IPS-NIHi7 (cell line): ENCODE measurements around the gene ZSWIM3.
A peak's percentile ranks its signal among the peaks of the same experiment; 100 is the strongest.
"Not testable (repeated sequence)": the region's sequence is repeated elsewhere in the genome, so short reads cannot be mapped to it uniquely, and the experiment has no call there.

ENCODE experiments used
- DNase-seq: peaks from one replicate; pipeline ENCODE4 v3.0.0; 2012; ENCODE audit warnings: mixed read lengths; ENCODE audit errors: extremely low spot score

The ZSWIM3 gene

GRCh38 chr20:45861221-45862075 lies 4.0 kb downstream of the ZSWIM3 start:
- no peak for DNase-seq

GRCh38 chr20:45863543-45864470 lies 6.4 kb downstream of the ZSWIM3 start:
- DNase-seq: no peak

- no peak for DNase-seq
Measured at GRCh38 chr20:45866454-45866853, 9.0 kb downstream of the ZSWIM3 start.

- DNase-seq: no peak
Measured at GRCh38 chr20:45867136-45867818, 9.9 kb downstream of the ZSWIM3 start.

GRCh38 chr20:45867819-45868176 lies 10.4 kb downstream of the ZSWIM3 start:
- no peak for DNase-seq

- no peak for DNase-seq
Measured at GRCh38 chr20:45872626-45873025, 15.2 kb downstream of the ZSWIM3 start.

- no peak for DNase-seq
Measured at GRCh38 chr20:45873409-45874103, 16.1 kb downstream of the ZSWIM3 start.

- not testable (repeated sequence) for DNase-seq
Measured at GRCh38 chr20:45874104-45874481, 16.7 kb downstream of the ZSWIM3 start.

GRCh38 chr20:45874576-45874975 lies 17.2 kb downstream of the ZSWIM3 start:
- DNase-seq: no peak

GRCh38 chr20:45878076-45878761 lies 20.8 kb downstream of the ZSWIM3 start:
- DNase-seq: no peak

GRCh38 chr20:45880988-45881788 lies 23.8 kb downstream of the ZSWIM3 start, which contains the start of gene ZSWIM1:
Gene ZSWIM1 (plus strand): TSS chr20:45881227. CDS start chr20:45882593, 1,366 bp downstream.
- peak; percentile 99 for DNase-seq

- no peak for DNase-seq
Measured at GRCh38 chr20:45882469-45883099, 25.2 kb downstream of the ZSWIM3 start.

GRCh38 chr20:45883100-45883469 lies 25.7 kb downstream of the ZSWIM3 start:
- no peak for DNase-seq

- DNase-seq: no peak
Measured at GRCh38 chr20:45886590-45887345, 29.4 kb downstream of the ZSWIM3 start.

GRCh38 chr20:45887346-45887715 lies 29.9 kb downstream of the ZSWIM3 start, which contains the start of gene SPATA25:
Gene SPATA25 (minus strand): TSS chr20:45887622. CDS start chr20:45887590, 32 bp downstream.
- no peak for DNase-seq

GRCh38 chr20:45888681-45889080 lies 31.3 kb downstream of the ZSWIM3 start:
- DNase-seq: no peak

GRCh38 chr20:45890077-45890984 lies 32.9 kb downstream of the ZSWIM3 start:
- DNase-seq: peak; percentile 85
